Measurements from ENCODE around the gene ROCK2.
A peak's percentile ranks its signal among the peaks of the same experiment; 100 is the strongest.
"Not testable (repeated sequence)": the region's sequence is repeated elsewhere in the genome, so short reads cannot be mapped to it uniquely, and the experiment has no call there.

ROCK2 gene

GRCh38 chr2:11235583-11235982 is 108.9 kb downstream of the ROCK2 start:
- no peak for DNase-seq (ENCODE audit: low spot score)

GRCh38 chr2:11234309-11234708 is 110.1 kb downstream of the ROCK2 start:
- DNase-seq (ENCODE audit: low spot score), result no peak

DNA sequence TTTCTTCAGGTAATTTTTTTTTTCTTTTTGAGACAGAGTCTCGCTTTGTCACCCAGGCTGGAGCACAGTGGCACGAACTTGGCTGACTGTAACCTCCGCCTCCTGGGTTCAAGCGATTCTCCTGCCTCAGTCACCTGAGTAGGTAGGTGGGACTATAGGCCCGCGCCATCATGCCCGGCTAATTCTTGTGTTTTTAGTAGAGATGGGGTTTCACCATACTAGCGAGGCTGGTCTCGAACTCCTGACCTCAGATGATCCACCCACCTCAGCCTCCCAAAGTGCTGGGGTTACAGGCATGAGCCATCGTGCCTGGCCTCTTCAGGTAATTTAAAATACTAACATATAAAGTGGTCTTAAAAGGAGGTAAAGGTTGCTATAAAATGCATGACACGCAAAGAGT is 113.2 kb downstream of the ROCK2 start:
- DNase-seq (ENCODE audit: low spot score), result not testable (repeated sequence)

- no peak for DNase-seq (ENCODE audit: low spot score)
Observed at GRCh38 chr2:11228692-11229091, 115.7 kb downstream of the ROCK2 start.

- DNase-seq (ENCODE audit: low spot score), result no peak
Observed at GRCh38 chr2:11227595-11227994, 116.8 kb downstream of the ROCK2 start.

DNA sequence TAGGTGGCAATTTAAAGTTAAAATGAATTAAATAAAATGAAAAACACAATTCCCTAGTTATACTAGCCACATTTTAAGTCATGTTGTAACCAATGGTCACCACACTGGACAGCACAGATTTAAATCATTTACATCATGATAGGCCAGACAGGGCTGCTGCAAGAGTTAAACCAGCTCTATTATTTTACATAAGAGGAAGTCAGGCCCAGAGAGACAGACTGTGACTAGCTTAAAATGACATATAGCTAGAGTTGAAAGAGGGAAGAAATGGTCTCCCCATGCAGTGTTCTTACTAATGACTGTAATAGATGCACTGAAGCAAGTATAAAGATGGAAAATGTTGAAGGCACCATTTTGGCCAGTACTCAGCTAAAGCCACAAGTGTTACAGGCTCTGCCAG is 119.5 kb downstream of the ROCK2 start:
- DNase-seq (ENCODE audit: low spot score), result no peak

- DNase-seq (ENCODE audit: low spot score), result no peak
Observed at GRCh38 chr2:11222845-11223244, 121.6 kb downstream of the ROCK2 start.

DNA sequence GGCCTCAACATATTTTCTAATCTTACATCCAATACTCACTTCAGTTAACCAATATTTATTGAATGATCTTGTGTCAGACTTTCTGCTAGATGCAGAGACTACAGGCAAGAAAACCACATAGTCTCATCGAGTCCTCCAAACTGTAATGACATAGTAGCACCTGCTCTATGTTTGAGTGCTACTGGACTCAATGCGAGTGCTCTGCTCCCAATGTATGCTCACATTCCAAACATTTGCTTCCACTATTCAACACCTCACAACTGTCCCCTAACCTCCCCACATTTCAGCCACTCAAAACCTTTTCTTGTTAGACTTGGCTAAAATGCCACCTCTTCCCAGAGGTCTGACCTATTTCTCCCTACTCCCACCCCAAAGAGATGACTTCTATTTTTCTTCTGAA is 124.0 kb downstream of the ROCK2 start:
- DNase-seq (ENCODE audit: low spot score), result no peak

DNA sequence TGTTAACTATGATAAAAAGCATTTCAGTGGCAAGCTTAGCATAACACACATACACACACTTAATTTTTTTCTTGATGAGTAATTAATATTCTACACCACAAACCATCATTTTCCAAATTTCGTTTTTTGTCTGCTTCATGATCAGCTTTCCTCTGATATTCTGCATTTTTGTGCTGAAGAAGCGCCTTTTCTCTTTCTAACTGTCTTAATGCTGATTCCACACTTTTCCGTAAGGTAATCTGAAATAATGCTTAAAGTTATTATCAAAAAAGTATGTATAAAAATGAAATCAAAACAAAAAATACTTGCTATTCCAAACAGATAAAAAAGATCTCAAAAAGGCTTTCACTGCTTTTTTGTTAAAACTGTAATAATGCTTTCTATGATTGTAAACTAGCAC is 129.0 kb downstream of the ROCK2 start:
- DNase-seq (ENCODE audit: low spot score), result no peak

DNA sequence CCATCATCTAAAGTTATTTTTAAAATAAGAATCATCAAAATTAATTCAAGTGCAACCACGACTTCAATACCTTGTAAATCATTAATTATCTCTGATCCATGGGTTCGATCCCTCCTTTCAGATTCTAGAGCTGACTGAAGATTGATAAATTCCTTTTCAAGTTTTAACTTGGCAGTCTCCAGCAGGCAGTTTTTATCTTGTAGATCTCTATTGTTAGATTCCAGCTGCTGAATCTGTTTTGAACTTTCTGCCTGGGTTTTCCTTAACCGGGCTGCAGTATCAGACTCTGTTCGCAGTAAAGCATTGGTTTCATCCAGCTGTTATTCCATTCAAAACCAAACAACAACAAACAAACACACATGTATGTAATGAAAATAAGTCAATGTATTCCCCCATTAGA is 129.7 kb downstream of the ROCK2 start:
- no peak for DNase-seq (ENCODE audit: low spot score)

GRCh38 chr2:11213975-11214374 is 130.5 kb downstream of the ROCK2 start:
- no peak for DNase-seq (ENCODE audit: low spot score)

- DNase-seq (ENCODE audit: low spot score), result no peak
Observed at GRCh38 chr2:11213090-11213638, 131.3 kb downstream of the ROCK2 start.

DNA sequence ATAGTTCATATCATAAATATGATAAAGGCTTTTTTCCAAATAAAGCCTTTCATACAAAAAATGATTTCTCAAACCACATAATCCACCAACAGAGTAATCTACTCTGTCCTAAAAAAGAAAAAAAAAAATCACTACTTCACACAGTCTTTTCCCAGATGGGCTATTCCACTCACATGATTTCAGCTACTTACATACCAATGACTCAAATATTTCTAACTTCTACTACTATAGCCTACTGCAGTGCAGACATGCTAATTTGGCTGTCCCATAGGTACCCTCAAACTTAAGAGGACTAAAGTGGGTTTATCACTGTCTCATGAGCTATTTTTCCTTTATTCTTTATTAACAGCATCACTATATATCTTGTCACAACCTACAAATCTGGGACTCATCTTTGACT is 131.8 kb downstream of the ROCK2 start:
- DNase-seq (ENCODE audit: low spot score), result no peak

- no peak for DNase-seq (ENCODE audit: low spot score)
Observed at GRCh38 chr2:11208083-11208482, 136.4 kb downstream of the ROCK2 start.

DNA sequence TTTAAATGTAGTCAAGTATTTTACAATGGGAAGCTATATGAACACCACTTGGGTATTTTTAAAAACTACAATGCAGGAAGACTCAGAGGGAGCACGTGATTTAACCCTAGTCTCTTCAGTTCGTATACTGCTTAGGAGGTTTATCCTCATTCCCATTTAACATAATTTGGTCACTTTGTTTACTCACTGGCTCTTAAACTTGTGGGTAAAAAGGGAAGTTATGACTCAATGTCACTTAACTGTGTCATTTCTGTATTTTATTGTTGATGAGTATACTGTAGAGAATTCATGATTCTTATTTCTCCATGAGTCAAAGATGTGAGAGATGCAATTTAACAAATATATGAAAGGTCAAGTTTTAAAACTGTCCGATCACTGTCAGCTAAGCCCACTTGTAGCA is 141.0 kb downstream of the ROCK2 start:
- DNase-seq (ENCODE audit: low spot score), result peak; percentile 68

DNA sequence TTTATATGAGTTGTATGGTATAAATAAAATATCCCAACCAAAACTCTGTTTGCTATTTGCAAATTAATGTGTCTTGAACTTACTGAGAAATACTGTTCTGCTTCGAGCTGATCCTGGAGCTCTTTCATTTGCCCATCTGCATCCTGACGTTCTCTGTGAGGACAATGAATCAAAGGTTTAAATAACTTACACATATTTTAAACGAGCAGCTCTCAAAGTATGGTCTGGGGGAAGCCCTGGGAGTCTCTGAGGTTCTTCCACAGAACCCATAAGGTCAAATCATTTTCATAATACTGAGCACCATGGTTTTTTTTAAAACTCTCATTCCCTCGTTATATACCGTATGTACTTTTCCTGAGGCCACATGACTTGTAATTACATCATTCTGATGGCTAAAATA is 142.5 kb downstream of the ROCK2 start:
- no peak for DNase-seq (ENCODE audit: low spot score)

DNA sequence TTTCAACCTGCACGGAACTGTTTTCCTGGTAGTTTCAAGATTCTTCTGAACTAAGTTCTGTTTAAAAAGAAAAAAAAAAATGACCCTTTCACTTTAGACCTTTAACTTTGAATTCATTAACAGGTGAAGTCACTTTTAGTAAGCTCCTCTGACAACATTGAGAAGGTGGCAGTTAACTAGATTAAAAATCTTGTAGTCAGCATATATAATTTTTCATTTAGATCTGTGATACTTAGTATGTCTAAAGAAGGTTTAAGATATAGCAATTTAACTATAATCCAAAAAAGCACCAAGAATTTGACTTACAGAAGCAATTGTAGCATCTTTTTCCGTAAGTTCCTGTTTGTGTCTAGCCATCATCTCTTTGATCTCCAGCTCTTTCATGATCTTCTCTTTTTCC is 143.8 kb downstream of the ROCK2 start:
- DNase-seq (ENCODE audit: low spot score), result no peak

- DNase-seq (ENCODE audit: low spot score), result no peak
Observed at GRCh38 chr2:11196246-11196645, 148.2 kb downstream of the ROCK2 start.

DNA sequence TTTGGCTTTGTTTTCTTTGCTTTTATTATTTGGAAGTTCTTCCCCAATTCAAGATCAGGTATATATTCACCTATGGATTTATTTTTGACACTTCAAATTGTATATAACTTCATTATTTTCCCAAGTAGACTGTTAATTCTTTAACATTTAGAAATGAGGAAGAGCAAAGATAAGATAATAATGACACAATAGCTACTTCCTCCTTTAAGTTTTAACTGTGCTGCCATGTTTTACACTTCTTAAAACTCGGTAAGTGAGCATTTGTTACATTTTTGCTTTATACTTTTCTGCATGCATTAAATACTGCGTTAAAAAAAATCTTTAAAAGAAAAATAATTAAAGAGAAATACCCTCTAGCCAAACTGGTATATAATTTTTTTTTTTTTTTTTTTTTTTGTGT is 156.7 kb downstream of the ROCK2 start:
- no peak for DNase-seq (ENCODE audit: low spot score)

DNA sequence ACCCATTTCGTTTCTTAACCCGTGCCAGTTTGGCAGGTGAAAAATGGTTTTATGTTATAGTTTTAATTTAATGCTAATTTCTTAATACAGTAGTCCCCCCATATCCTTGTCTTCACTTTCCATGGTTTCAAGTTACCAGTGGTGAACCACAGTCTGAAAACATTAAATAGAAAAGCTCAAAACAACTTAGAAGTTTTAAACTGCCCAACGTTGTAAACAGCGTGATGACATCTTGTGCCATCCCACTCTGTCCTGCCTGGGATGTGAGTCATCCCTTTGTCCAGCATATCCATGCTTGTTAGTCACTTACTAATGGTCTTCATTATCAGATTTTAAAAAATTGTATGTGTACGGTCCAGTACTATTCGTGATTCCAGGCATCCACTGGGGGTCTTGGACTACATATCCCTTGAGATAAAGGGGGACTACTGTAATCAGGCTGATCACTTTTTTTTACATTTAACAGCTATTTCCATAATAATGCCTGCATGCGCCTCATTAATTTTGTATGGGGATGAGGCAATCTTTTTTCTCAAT is 157.3 kb downstream of the ROCK2 start:
- no peak for DNase-seq (ENCODE audit: low spot score)

GRCh38 chr2:11186145-11186544 is 158.3 kb downstream of the ROCK2 start:
- DNase-seq (ENCODE audit: low spot score), result no peak

DNA sequence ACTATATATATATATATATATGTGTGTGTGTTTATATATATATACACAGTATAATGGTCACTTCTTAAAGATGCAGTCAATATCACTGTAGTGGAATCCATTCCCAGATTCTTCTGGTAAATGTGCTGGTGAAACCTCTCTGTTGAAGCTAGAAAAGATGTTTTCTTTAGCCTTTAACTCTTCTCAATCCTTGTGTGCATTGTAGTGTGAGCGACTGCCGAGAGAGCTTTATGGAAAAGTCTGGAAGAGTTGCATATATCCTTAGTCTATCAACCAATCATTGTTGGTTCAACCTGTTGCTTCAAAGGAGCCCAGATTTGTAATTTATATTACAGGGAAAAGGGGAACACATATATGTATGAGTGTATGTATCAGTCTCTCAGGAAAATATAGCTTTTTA is 161.5 kb downstream of the ROCK2 start:
- DNase-seq (ENCODE audit: low spot score), result no peak

DNA sequence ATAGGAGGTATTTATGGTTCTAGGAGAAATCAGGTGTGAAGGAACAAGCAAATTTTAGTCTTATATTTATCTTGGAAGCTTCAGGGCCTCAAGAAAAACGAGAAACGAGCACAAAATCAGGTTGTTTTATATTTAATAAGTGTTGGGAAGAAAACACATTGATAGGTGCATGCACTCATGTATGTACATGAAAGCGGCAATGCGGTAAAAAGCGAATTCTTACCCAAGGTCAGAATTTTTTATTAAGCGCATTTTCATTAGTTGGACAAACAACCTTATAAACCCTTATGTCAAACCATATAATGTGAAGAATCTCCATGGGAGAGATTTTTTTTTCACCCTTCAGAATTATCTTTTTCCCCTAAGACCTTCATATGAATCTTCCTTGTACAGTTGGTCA is 163.8 kb downstream of the ROCK2 start:
- DNase-seq (ENCODE audit: low spot score), result no peak

GRCh38 chr2:11179899-11180298 is 164.5 kb downstream of the ROCK2 start:
- no peak for DNase-seq (ENCODE audit: low spot score)

DNA sequence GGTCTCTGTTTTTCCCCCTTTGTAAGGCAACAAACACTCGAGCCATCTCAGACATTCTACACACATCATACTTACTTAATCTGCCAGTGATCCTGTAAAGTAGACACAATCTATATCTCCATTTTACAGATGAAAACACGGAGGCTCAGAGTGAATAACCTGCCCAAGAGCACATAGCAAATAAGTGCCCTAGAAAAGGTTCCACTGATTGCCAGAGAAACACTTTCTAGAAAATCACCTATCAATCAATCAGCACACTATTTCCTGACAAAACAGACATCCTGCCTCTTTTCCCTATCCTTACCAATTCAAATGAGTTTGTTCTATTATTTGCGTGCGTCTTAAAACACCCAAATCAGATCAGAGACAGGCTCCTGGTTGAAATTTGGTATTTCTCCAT is 165.2 kb downstream of the ROCK2 start:
- DNase-seq (ENCODE audit: low spot score), result no peak

All from activated CD4-positive, alpha-beta T cell treated with anti-CD3 and anti-CD28 coated beads, Interleukin-2, Interleukin-4, amounts not matched to agents 100 ng/mL and 50 ng/mL, durations not matched to agents 16 hours and 8 hours (primary cell).